IMR-90 (cell line): ENCODE data around the gene TP73. TPM values are rescaled to one million over a fixed set of nuclear protein-coding genes. Genes with fewer than 3 reads are reported as not detected.

Experiments used
- ATAC-seq: fragments of 200-7000 bp; cut with Tn5 transposase; 2 replicates; pipeline ENCODE4 v1.9.1; 2020; ENCODE audit warnings: low read depth, mild to moderate bottlenecking, moderate library complexity
- BruUV-seq: library from RNA; stranded (reverse); fragments of 400-500 nt; replicated peaks from 2 replicates; lab custom pipeline; 2021; lab: Mats Ljungman, UMichigan
- CTCF ChIA-PET: fragments of 300-600 bp; formaldehyde crosslinking; extraction: SDS; loops from one replicate; lab custom pipeline; 2021; ENCODE audit warnings: antibody characterized with exemption; lab: Yijun Ruan, JAX
- POLR2A ChIA-PET: fragments of 300-600 bp; sonication (Branson Sonifier 250); formaldehyde crosslinking; loops from one replicate; lab custom pipeline; 2022; ENCODE audit warnings: antibody characterized with exemption; ENCODE audit not compliant: unreplicated experiment; lab: Charles Lee
- DNase-seq: peaks from one replicate; pipeline ENCODE4 v3.0.0; 2013
- H2AFZ ChIP-seq: replicated peaks from 2 replicates; pipeline ENCODE3; 2013; ENCODE audit warnings: low read length, mild to moderate bottlenecking; ENCODE audit not compliant: poor library complexity
- H2AK5ac ChIP-seq: 2 replicates; pipeline ENCODE4 v1.6.1; 2013; ENCODE audit warnings: low read depth, low read length, inconsistent platforms
- H2AK9ac ChIP-seq: replicated peaks from 2 replicates; pipeline ENCODE3; 2013; ENCODE audit warnings: mild to moderate bottlenecking, low read depth, low read length, moderate library complexity; ENCODE audit not compliant: poor library complexity
- H2BK120ac ChIP-seq: 2 replicates; pipeline ENCODE4 v1.6.1; 2013; ENCODE audit warnings: low read depth, low read length, inconsistent platforms
- H2BK15ac ChIP-seq: 3 replicates; pipeline ENCODE4 v1.6.1; 2013; ENCODE audit warnings: low read depth, low read length, inconsistent platforms
- H2BK20ac ChIP-seq: 2 replicates; pipeline ENCODE4 v1.6.1; 2013; ENCODE audit warnings: low read depth, mild to moderate bottlenecking, inconsistent platforms, low read length, moderate library complexity
- H2BK5ac ChIP-seq: 2 replicates; pipeline ENCODE4 v1.6.1; 2013; ENCODE audit warnings: mild to moderate bottlenecking, low read depth, low read length, inconsistent platforms; ENCODE audit not compliant: poor library complexity, severe bottlenecking
- H3K14ac ChIP-seq: replicated peaks from 2 replicates; pipeline ENCODE4 v1.6.1; 2013; ENCODE audit warnings: low read depth, low read length, inconsistent platforms
- H3K18ac ChIP-seq: 2 replicates; pipeline ENCODE4 v1.6.1; 2013; ENCODE audit warnings: low read depth, low read length, control low read depth
- H3K23ac ChIP-seq: 2 replicates; pipeline ENCODE4 v1.6.1; 2013; ENCODE audit warnings: low read depth, low read length, inconsistent platforms
- H3K27ac ChIP-seq: 2 replicates; pipeline ENCODE4 v1.5.1; 2013; ENCODE audit warnings: mild to moderate bottlenecking, control low read depth, low read length; ENCODE audit not compliant: insufficient read depth
- H3K27me3 ChIP-seq: 2 replicates; pipeline ENCODE4 v1.6.1; 2013; ENCODE audit warnings: low read length; ENCODE audit not compliant: control insufficient read depth, insufficient read depth
- H3K36me3 ChIP-seq: 2 replicates; pipeline ENCODE4 v1.6.1; 2013; ENCODE audit warnings: low read length, mixed read lengths; ENCODE audit not compliant: control insufficient read depth, insufficient read depth
- H3K4ac ChIP-seq: 2 replicates; pipeline ENCODE4 v1.6.1; 2013; ENCODE audit warnings: low read depth, low read length, inconsistent platforms
- H3K4me1 ChIP-seq: 2 replicates; pipeline ENCODE4 v1.6.1; 2013; ENCODE audit warnings: low read length, mixed read lengths; ENCODE audit not compliant: control insufficient read depth, insufficient read depth
- H3K4me2 ChIP-seq: 2 replicates; pipeline ENCODE4 v1.6.1; 2013; ENCODE audit warnings: low read depth, mild to moderate bottlenecking, control low read depth, low read length, moderate library complexity
- H3K4me3 ChIP-seq: 2 replicates; pipeline ENCODE4 v1.5.1; 2013; ENCODE audit warnings: low read depth, mild to moderate bottlenecking, control low read depth, low read length, moderate library complexity; ENCODE audit not compliant: insufficient read depth
- H3K56ac ChIP-seq: 2 replicates; pipeline ENCODE4 v1.6.1; 2013; ENCODE audit warnings: low read length, inconsistent platforms; ENCODE audit not compliant: insufficient read depth; ENCODE audit errors: extremely low read depth
- H3K79me1 ChIP-seq, 2 experiments: 2 replicates each; pipeline ENCODE4 v1.6.1; 2013; ENCODE audit warnings: low read length in 2 of 2, inconsistent platforms in 1 of 2, low read depth in 1 of 2
- H3K9ac ChIP-seq: 2 replicates; pipeline ENCODE4 v1.6.1; 2013; ENCODE audit warnings: low read depth, low read length, control low read depth
- H3K9me1 ChIP-seq: 2 replicates; pipeline ENCODE4 v1.6.1; 2013; ENCODE audit warnings: low read length, inconsistent platforms; ENCODE audit not compliant: insufficient read depth
- H3K9me3 ChIP-seq: 2 replicates; pipeline ENCODE4 v1.6.1; 2013; ENCODE audit warnings: low read length; ENCODE audit not compliant: control insufficient read depth, insufficient read depth
- H4K20me1 ChIP-seq: 2 replicates; pipeline ENCODE4 v1.6.1; 2013; ENCODE audit warnings: low read length, inconsistent platforms; ENCODE audit not compliant: insufficient read depth
- H4K5ac ChIP-seq: 2 replicates; pipeline ENCODE4 v1.6.1; 2013; ENCODE audit warnings: mild to moderate bottlenecking, low read depth, low read length, control low read depth
- H4K8ac ChIP-seq, 2 experiments: 2 replicates each; pipeline ENCODE4 v1.6.1; 2013; ENCODE audit warnings: low read depth in 2 of 2, low read length in 2 of 2, control low read depth in 1 of 2, inconsistent platforms in 1 of 2
- H4K91ac ChIP-seq: 2 replicates; pipeline ENCODE4 v1.6.1; 2013; ENCODE audit warnings: low read depth, low read length, inconsistent platforms; ENCODE audit not compliant: insufficient read depth
- MAFK ChIP-seq: IDR thresholded peaks from 2 replicates; pipeline ENCODE4 v1.6.1; 2012; ENCODE audit warnings: low read depth, low read length, improper control_type of control experiment
- MAZ ChIP-seq: IDR thresholded peaks from 2 replicates; pipeline ENCODE4 v1.6.1; 2012; ENCODE audit warnings: low read depth, mild to moderate bottlenecking, low read length, improper control_type of control experiment, moderate library complexity, borderline replicate concordance
- WGBS, 2 experiments: methylation state at CpG; one replicate each; pipeline versions ENCODE4 v1.1.5 to v1.1.7; 2013; ENCODE audit warnings: missing lambda C conversion rate in 2 of 2; ENCODE audit not compliant: insufficient read length in 1 of 2; ENCODE audit errors: extremely low coverage in 2 of 2; 5-methylcytosine and 5-hydroxymethylcytosine counted together
- dilution Hi-C: fragments of 300-500 bp; cut with HindIII; formaldehyde crosslinking; loops from one replicate; pipeline ENCODE4 v1.14.3; 2018; ENCODE audit warnings: low sequenced_read_pairs; ENCODE audit not compliant: unreplicated experiment
- in situ Hi-C: fragments of 300-500 bp; cut with MboI; formaldehyde crosslinking; loops from 3 replicates; pipeline ENCODE4 v1.14.3; 2019; ENCODE audit warnings: low sequenced_read_pairs, inconsistent platforms, mixed read lengths
- intact Hi-C: fragments of 100-400 bp; cut with micrococcal nuclease; formaldehyde crosslinking; loops from 2 replicates; pipeline ENCODE4 v1.10.0; 2022
- polyA plus RNA-seq, 3 experiments: library from polyadenylated mRNA; depleted of rRNA; stranded (reverse); fragments of >200 nt; gene quantifications; 2 replicates each; pipeline ENCODE4 v1.2.3, GENCODE V29; 2012; ENCODE audit warnings: low replicate concordance in 1 of 3
- total RNA-seq: library from RNA; depleted of rRNA; stranded (reverse); fragments of >200 nt; gene quantifications from 2 replicates; pipeline ENCODE4 v1.2.3, GENCODE V29; 2012

TP73 gene
- total and polyA plus RNA-seq, 2 of the 4 experiments (the other 2 are of a cell fraction): not detected

DNA sequence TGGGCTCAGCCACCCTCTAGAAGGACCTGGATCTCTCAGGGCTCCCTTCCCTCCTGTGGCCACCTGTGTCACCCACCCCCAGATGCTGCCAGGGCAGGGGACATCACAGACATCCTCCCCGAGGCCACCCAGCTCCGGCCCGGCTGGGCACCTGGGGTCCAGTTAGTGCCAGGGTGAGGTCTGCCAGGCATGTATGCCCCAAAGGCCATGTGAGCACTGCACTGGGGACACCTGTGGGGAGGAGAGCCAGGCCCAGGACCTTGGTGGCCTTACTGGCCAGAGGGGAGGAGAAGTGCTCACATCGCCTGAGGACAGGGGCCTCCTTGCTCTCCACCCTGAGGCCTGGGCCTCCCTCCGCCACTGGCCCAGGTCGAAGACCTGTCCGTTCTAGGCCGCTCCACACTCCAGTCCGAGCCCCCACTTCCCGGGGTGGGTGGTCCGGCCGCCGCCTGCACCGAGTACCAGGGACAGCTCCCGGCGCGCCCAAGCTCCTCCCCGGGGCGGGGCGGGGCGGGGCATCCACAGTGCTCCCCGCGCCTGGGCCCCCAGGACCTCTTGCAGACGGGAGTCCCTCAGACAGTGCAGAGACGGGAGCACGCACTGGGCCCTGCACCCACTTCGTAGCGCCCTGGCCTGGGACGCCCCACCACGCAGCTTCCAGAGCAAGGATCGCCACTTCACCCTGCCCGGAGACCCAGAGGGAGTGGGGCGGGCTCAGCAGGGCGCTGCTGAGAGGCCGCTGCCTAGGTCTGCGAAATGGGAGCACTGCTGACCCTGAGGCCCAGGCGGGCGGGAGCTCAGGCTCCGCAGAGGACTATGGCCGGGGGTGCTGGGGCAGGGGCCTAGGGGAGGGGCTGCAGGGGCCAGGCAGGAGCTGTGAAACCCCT, 65.6 kb downstream of the TP73 start:
- in situ Hi-C loops: no loop called here

More for the DNA sequence above, 65.6 kb downstream of the TP73 start:
- H3K36me3 ChIP-seq: no peaks in the 10 kb centered on the region
- H4K20me1 ChIP-seq: no peaks in the 10 kb centered on the region
- H2BK15ac ChIP-seq: no peak overlapping the region
- BruUV-seq: no TSS peak
- TF ChIP-seq MAZ (0 out of 2 replicates have a peak, but pooled peaks have one; percentile 13), MAFK (no peak)
- H2BK20ac ChIP-seq: no peak overlapping the region
- no peak overlapping the region for H2BK120ac ChIP-seq
- no peak overlapping the region for H3K27ac ChIP-seq
- 32% methylated on average over 6 of the region's 40 CpGs; no CpG with 5 or more reads in 1 of the 2 experiments for WGBS, 2 experiments
- intact Hi-C loops (no loop called here), dilution Hi-C loops (no loop called here)
- no peak overlapping the region for H2BK5ac ChIP-seq
- no peak overlapping the region for H4K5ac ChIP-seq
- no peak overlapping the region for H3K23ac ChIP-seq
- ATAC-seq: peak; percentile 83
- H3K9me3 ChIP-seq: no peaks in the 10 kb centered on the region
- H3K27me3 ChIP-seq: peaks cover 39% of the 10 kb centered on the region
- no peak overlapping the region for H4K91ac ChIP-seq
- H2AK5ac ChIP-seq: no peak overlapping the region
- H3K14ac ChIP-seq: no peak overlapping the region
- no peak overlapping the region for H3K4me3 ChIP-seq
- no peak overlapping the region for H2AK9ac ChIP-seq
- no peak overlapping the region for H2AFZ ChIP-seq
- no peaks in the 10 kb centered on the region for H3K9me1 ChIP-seq
- H3K79me1 ChIP-seq: no peaks in the 10 kb centered on the region
- no peak overlapping the region for H3K4me2 ChIP-seq
- H3K4me1 ChIP-seq: no peaks in the 10 kb centered on the region
- no peak overlapping the region for H3K4ac ChIP-seq
- ChIA-PET POLR2A (interaction anchor here (0.5 kb wide), 1 partner anchor 184 kb away, joined by 3 read pairs; no protein-coding TSS in a partner anchor), CTCF (no interaction called here)
- no peak overlapping the region for H3K9ac ChIP-seq
- no peak overlapping the region for H3K18ac ChIP-seq
- no peak overlapping the region for H4K8ac ChIP-seq
- no peak for DNase-seq
- H3K56ac ChIP-seq: no peak overlapping the region
